ENCODE results near the gene RREB1. TPM values are rescaled to one million over a fixed set of nuclear protein-coding genes. Genes with fewer than 3 reads are reported as not detected.

The RREB1 gene
- total RNA-seq, 1 experiment from 2014 or later = 7.0 TPM

DNA sequence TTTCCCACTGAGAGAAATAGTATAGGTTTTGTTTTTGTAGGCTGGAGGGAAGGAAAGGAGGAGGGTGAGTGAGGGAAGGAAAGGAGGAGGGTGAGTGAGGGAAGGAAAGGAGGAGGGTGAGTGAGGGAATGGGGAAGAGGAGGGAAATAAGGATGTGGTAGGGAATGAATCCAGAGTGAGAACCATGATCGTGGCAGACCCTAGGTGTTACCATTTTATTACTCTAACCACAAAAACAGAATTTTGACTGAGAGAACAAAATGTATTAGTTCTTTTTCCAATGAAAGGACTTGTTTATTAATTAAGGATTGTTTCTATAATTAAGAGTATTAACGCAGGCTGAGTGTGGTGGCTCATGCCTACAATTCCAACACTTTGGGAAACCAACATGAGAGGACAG, 188.8 kb downstream of the RREB1 start:
- no peak for DNase-seq (ENCODE audit: low read depth)

DNA sequence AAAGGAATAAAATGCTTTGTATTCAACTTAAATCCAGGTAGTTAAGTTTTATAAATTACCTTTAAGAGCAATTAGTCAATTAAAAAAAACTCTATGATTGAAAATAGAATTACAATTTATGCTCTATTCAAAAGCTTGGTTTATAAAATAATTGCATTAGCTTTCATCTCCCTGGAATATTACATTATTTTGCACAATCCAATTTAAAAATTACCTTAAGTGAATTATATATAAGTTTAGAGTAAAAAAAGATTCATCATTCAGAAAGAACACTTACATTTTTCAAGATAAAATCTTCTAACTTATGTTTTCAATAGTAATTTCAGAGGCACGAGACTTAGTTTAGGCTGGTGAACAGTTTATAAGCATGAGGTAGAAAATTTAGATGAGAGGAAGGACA, 190.4 kb downstream of the RREB1 start:
- DNase-seq (ENCODE audit: low read depth) = no peak

DNA sequence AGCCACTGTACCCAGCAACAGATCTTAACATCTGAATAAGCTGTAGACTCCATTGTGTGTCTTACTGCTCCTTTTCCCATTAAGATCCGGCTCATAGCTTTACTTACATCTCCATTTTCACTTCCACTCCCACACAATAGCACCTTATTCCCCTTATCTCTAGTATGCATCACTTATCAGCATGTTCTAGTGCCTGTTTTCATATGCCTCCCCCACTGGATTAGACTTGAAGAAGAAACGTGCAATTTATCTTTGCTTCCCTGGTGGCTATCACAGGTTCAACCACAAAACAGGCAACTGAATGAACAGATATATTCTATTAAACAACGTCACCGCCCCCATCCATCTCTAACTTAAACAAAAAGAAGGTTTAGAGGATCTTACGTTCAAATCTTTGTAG, 193.2 kb downstream of the RREB1 start:
- no peak for DNase-seq (ENCODE audit: low read depth)

Other genes starting within 250 kb of the RREB1 start
- 154 and 200 TPM in 2 replicates for gene SSR1, start 205.2 kb downstream of the RREB1 start, total RNA-seq (2014; rRNA removed; shearing (Covaris generic))

Measured in Daoy (cell line).